SKM-1 treated with dmso at 0.1 percent for 144 hours (cell line): Measurements from ENCODE around the gene CELSR1.
"Not testable (repeated sequence)": the region's sequence is repeated elsewhere in the genome, so short reads cannot be mapped to it uniquely, and the experiment has no call there.

ENCODE experiments used
- DNase-seq: peaks from one replicate; lab custom pipeline; 2025; ENCODE audit not compliant: unreplicated experiment; lab: John Stamatoyannopoulos, UW

The CELSR1 gene

DNA sequence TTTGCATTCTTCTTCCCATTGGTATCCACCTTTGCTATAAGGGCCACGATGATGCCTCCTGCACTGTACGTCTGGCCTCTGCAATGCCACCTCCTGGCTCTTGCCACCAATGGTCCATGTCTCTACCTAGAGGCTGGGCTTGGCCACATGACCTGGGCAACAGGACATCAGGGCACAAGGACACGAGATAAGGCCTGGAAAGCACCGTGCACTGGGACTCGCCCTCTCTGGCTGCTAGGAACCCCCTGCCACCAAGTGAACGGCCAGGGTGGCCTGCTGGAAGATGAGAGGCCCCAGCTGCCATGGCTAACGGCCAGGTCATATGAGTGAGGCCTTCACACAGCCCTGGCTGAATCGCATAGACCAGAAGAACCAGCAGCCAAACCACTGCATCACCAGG lies 114.5 kb downstream of the CELSR1 start:
- no peak for DNase-seq

DNA sequence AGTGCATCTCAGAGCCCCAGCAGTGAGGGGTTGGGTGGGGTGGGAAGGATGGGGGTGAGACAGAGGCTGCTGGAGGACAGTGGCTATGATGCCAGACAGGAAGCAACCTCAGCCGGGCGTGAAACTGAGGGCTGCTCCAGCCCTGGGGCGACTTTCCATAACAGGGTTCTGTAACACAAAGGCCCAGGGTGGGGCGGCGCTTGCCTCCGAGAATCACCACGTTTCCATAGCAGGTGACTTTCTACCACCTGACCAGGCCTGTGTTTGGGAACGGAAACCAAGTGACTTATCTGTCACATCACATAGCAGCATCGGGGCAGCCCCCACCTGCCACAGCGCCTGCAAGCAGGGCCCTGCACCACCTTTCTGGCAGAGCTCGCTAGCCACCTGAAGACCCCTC lies 116.2 kb downstream of the CELSR1 start:
- no peak for DNase-seq

DNA sequence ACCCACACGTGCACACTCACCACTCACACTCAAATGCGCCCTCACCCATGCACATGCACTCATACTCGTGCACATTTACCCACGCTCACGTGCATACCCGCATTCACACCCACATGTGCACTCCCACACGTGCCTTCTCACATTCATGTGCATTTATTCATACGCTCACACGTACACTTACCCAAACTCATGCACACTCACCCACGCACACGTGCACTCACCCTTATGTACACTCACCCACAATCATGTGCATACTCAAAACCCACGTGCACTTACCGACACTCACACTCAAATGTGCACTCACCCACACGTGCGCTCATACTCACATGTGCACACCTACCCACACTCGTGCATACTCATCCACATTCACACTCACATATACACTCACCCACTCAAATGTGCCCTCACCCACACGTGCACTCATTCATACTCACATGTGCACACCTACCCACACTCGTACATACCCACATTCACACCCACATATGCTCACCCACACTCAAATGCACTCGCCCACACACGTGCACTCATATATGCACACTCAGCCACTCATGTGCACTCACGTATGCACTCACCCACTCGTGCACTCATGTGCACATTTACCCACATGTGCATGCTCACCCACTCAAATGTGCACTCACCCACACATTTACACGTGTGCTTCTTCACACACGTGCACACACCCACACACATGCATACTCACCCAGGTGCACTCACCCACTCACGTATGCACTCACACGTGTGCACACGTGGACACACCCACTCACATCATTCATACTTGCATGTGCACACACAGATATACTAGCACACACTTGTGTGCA lies 117.5 kb downstream of the CELSR1 start:
- DNase-seq, result no peak

DNA sequence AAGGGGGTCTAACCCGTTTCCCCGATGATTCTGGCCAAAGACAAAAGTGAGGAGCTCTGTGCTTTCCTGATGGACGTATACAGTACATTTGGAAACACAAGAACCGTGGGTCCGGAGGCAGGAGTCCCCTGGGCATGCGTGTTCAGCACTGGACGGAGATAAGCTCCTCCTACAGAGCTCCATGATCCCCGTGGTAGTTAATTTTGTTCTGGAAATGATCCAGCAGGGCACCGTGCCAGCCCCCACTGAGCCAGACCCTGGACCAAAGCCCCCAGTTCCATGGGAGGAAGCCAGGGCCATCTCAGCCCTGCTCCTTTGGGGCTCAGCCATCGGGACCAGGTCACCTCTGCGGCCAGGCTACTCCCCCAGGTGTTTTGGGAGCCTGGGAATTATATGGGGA lies 118.6 kb downstream of the CELSR1 start:
- DNase-seq, result no peak

DNA sequence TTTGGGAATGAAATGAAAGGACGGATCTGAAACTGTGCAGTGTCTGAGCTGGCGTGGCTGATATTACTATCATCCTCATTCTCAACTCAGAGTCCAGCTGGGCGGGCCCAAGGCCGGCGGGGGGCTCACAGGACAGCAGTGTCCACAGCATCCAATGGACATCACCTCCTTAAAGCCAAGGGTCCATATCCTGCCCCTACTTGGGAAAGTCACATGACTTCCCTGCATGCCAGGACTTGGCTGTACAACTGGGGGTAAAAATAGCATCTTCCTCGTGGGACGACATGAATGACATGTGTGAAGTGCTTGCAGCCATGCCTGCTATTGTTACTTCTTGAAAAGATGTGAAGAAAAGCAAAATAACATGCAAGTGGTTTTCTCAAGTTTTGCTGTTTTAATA lies 119.7 kb downstream of the CELSR1 start:
- no peak for DNase-seq

DNA sequence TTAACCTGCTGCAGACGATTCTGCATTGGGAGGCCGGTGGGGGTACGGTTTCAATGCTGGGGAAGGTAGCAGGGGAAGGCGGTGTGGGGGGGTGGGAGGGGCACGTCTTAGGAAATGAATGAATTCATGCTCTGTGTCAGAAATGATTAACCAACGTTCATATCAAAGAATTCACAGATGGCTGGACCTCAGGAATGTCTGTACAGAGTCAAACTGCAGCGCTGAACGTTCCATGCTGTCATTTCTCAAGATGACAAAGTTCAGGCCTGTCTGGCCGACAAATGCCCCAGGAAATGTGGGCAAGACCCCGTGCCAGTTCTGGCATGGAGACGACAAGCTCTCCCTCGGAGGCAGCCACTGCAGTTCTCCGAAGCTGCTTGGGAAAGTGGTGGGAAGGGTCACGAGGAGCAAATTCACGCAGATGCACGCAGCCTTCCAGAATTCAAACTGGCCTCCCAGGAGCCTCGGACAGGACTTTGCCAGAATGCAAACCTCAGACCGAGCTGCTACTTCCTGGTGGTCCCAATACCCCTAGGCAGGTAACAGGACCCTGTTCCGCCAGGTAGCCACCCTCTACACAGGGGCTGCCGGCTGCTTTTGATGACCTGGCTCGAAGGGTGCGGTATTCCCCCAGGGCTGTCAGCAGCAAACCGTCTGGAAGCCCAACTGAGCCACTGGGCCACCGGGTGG lies 120.4 kb downstream of the CELSR1 start:
- DNase-seq, result no peak

DNA sequence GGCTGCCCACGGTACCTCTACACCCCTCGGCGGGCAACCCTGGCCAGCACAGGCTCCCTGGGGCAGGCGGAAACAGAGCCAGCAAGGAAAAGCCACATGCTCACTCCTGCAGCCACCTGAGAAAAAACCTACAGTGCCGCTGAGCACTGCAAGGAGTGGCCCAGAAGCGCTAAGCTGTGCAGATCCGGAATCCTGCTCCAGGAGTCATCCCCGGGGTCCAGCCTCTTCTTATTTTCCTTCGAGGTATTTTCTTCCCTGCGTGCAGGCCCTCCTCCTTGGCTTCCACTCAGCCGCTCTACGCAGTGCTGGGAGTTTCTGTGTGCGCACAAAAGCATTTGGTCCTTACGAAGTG lies 120.9 kb downstream of the CELSR1 start:
- no peak for DNase-seq

DNA sequence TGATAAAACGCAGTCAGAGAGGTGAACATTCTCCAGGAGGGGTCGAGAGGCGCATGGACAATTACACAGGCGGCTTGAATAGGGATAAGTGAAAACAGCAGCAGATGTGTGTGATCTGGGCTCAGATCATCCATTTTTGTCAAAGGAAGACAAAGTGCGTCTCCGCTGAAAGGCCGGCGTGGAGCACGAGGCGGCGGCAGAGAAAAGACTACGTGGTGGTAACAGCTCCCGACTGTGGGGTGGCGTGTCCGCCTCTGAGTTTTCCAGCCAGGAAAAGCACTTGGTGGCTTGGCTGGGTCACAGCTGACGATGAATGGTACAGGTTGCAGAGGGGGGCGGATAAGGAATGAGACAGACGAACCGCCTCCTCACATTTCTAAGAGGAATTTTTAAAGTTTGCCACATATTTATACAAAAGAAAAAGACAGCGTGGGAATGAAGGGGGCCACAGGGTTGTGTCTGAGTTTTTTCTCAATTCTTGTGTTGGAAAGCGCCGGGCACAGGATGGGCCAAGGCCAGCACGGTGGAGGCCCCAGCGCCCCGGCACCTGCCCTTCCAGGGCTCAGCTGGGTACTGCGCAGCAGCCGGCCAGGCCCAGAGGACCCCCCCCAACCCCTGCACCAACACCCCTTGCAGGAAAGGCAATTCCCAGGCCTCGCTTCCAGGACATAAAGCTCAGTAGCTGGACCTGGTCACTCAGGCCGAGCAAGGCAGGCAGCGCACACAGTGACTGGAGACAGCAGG lies 121.5 kb downstream of the CELSR1 start:
- no peak for DNase-seq

DNA sequence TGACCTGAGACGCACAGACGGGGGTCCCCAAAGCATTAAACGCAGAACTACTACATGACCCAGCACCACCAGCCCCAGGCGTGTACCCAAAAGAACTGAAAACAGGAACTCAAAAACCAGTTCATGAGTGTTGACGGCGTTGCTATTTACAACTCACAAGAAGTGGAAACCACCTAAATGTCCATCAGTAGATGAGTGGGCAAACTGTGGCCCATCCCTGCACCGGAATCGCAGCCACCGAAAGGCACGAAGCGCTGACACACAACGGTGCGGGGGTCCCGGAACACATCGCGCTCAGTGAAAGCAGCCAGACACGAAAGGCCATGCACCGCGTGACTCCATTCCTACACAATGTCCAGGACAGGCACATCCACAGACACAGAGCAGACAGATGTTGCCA lies 122.7 kb downstream of the CELSR1 start:
- no peak for DNase-seq

DNA sequence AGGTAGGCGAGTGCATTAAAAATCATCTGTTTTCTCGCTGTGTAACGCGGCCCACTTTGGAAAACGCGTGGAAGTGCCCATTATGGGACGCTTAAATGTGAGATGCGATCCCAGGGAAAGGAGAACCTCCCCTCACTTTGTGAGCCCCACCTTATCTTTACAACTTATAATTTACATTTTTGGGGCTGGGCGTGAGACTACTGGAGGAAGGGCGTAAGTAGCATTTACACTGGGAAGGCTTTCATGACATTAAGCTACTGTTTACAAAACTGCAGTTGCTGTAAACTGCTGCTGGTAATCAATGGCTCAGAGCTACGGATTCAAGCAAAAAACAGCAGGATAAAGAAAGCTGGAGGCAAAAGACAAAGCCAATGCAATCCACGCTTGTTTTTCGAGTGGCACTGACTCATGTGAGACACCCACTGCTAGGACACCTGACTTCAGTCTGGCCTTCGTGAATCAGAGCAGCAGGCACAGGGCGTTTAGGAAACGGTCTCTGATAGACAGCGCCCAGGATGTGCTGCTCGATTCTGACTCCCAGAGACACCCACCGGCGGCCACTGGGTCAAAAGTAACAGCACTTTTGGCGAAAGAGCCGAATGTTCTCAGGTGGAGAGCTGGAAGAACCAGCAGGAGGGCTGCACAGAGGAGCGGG lies 123.6 kb downstream of the CELSR1 start:
- no peak for DNase-seq

DNA sequence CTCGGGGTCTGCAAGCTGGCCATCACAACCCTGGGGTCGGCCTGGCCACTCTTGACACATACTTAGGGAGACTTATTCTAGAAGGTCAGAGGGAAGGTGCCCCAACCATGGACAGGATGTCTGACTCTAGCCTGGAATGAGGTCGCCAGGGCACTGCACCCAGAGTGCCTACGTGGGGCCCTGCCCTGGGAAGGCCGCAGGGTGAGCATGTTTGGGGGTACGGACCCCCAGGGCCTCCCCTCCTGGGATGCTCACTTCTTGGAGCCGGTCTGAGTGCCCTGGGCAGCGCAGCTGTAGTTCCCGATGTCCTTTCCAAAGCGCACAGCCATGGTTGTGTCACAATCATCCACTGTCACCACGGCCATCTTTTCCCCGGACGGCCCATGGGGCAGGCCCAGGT lies 126.1 kb downstream of the CELSR1 start:
- no peak for DNase-seq

DNA sequence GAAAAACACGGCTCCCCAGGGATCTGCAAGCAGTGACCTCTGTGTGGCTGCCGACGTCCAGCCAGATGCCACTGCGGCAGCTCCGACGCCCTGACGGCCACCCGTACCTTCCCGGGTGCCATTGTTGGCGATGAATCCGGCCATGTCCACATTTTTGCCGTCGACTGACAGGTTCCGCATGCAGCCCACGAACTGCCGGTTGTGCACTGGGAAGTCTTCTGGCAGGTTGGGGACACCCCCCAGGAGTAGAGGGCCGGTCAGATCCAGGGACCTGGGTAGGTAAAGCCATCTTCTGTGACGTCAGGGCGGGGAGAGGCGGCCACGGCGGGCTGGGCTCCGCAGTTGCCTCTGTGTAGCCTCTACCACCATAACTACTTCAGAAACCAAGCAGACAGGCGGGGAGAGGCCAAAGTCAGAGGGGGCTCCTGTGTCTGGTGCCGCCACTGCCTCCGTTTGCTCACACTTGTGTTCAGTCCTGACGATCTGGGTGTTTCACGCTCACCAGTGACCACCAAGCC lies 127.1 kb downstream of the CELSR1 start:
- DNase-seq, result no peak

DNA sequence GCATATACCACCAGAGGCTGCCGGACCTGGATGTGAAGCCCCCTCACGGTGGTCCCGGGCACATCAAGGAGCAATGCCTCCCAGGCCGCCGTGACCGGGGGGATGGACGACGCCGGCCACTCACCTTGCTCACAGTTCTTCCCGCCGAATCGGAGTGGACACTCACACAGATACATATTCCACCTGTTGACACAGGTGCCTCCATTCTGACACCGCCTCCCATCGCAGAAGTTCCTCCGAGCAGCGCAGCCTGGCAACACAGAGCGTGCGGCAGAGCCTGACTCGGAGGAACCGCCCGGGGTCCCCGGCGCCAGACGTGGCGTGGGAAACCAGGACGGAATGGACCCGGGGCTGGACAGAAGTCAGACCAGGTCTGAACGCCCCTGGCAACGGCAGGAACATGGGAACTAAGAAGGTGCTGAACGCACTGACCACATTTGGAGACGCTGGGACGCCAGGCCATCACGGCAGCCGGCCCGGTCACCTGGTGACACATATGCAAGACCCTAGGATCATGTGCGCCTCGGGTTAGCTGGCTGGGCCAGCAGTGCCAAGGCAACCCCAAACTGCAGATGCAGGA lies 127.7 kb downstream of the CELSR1 start:
- no peak for DNase-seq

DNA sequence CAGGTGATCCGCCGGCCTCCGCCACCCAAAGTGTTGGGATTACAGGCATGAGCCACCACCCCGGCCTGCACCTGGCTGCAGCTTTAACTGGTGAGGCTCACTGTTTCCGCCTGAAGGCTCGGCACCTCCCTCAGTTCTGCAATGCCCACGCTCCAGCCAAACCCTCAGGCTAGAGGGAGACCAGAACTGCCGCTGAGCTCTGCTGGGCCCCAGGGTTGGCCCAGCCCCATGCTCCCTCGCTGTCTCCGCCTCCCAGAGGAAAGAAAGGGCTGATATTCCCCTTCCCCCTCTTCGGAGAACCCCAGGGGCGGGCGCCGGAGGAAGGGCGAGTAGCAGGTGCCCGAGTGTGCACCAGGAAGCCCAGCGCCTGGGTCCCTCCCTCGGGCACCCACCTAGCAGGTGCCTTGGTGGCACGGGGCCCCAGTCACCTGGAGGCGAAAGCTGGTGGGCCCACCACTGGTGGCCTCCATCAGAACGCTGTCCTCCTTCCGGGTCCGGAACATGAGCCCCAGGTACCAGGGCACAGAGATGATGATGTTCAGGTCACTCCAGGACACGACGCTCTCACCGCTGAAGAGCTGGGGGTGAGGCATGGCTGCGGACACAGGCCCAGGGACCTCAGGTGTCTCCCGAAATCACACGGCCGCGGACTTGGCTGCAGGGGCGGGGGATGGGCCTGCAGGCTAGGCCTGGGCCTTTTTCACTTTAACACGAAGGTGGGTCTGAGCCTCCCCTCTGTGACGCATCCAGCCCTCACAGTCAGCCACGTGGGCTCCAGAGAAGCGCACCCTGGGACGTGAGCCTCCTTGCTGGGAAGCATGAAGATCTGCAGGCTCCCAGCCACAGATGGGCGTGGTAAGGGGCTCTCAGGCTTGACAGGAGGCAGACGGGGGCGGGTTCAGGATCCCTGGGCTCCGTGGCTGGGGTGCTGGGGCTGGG lies 128.6 kb downstream of the CELSR1 start:
- DNase-seq, result no peak

DNA sequence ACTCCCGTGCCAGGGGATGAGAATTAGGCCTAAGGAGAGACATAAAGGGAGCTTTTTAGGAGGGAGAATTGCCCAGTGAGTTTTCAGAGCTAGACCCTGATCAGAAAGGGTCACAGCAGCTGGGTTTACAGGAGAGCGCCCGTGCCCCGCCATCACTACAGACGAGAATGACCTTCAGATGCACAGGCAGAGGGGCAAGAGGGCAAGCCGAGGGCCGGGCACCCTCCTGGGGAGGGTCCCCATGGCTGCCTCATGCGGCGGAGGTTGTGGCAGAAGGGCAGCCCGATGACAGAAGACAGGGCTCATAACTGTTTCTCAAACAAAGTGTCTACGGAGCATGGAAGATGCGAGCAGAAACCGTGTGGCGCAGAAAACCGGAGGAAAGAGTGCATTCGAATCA lies 129.7 kb downstream of the CELSR1 start:
- DNase-seq, result no peak

DNA sequence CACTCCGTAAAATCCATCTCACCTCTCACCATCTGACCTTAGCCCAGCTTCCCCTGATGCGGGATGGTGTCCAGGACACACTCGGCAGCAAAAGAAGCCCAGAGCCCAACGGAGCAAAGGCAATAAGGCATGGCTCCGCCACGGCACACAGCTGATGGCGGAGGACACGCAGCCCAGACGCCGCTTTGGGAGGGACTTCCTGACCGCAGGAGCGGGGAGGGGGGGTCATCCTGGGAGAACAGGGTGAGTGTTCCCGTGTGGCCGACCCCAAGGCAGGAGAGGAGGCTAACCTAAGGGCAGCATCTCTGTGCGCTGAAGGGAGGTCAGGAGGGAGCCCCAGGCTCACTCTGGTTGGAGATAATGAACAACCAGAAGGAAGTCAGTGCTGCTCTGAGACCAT lies 130.6 kb downstream of the CELSR1 start:
- no peak for DNase-seq

DNA sequence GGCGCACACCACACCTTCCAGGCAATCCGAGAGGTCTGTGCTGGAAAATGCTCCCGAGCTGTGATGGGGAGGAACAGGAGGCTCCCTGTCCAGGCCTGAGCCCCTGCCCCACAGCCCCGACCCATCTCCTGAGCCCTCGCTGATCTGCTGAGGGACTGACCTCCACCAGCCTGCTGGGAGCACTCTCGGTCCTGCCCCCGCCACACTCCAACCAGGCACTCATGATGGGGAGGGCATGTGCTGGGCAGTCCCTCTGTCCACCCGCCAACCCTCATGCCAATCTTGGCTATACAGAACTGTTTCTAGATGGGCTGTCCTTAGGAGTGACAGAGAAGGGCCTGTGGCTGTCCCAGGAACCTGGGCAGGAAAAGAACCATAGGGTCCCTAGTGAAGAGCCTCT lies 131.1 kb downstream of the CELSR1 start:
- DNase-seq, result no peak

DNA sequence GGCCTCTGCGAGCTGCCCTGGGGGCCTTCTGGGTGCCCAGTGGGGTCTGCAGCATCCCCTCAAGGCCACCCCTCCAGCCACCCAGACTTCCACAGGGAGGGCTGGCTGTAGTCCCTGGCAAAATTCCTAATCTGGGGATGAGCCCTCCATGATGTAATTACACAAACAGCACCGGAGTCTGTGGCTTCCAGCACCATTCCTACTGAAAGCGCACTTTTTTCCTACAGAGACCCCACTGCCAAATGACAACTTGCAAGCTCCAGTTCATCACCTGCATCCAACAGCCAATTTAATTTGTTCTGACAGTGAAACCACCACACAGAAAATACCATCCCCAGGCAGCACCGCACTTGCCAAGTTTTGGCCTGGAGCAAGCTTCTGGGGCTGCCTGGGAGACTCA lies 131.5 kb downstream of the CELSR1 start:
- no peak for DNase-seq

DNA sequence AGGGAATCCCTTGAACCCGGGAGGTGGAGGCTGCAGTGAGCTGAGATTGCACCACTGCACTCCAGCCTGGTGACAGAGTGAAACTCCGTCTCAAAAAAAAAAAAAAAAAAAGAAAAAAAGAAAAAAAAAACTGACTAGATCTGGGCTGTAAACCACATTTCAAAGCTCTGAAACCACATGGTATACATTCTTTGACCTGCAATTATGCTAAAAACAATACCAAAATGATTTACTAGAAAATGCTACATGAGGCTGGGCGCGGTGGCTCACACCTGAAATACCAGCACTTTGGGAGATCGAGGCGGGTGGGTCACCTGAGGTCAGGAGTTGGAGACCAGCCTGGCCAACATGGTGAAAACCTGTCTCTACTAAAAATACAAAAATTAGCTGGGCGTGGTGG lies 133.5 kb downstream of the CELSR1 start:
- not testable (repeated sequence) for DNase-seq

DNA sequence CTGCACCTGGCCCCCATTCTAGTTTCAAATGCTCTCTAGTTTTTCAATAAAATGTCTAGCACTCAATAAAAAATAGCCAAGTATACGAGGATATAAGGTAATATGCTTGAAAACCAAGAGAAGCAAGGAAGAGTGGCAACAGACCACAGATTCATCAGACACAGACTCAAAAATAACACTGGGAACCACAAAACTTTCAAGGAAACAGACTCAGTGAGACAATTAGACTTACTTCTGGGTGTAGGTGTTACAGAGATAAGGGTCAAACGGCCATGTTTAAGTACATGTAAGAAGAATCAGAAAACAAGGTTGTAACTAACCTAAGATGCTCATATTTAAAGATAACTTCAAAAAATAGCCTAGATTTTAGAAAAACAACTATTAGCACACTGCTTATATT lies 134.9 kb downstream of the CELSR1 start:
- no peak for DNase-seq
